GM12873 (cell line): ENCODE data around the gene FRMD1.

Source experiments
- TF ChIP-seq, protein P1 (sequence below): IDR thresholded peaks from 2 replicates; pipeline ENCODE4 v1.5.1; 2012; ENCODE audit warnings: low read depth, mild to moderate bottlenecking, moderate library complexity, low read length, control low read depth; ENCODE audit not compliant: insufficient read depth; ENCODE audit errors: missing control alignments

FRMD1 gene

DNA sequence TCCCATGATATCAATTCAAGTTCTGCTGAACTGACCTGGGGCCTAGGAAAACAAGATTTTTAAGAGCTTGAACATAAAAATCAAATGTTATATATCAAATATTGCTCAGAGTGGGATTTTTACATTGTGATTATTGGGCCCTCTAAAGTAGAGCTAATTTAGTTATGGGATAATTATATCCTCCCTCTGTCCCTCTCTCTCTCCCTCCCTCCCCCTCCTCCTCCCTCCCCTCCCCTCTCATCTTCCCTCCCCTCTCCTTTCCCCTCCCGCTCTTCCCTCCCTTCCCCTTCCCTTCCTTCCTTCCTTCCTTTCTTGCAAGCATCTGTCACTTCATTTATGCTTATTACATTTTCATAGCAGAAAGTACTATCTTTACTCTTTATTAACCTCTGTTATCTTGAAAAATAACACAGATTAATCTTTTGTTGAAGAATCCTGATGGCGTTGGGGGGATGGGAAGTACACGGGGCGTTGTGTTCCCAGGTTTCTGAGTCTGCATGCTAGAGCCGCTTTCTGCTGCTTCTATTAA lies 48.7 kb downstream of the FRMD1 start:
- TF ChIP-seq, protein P1, sequence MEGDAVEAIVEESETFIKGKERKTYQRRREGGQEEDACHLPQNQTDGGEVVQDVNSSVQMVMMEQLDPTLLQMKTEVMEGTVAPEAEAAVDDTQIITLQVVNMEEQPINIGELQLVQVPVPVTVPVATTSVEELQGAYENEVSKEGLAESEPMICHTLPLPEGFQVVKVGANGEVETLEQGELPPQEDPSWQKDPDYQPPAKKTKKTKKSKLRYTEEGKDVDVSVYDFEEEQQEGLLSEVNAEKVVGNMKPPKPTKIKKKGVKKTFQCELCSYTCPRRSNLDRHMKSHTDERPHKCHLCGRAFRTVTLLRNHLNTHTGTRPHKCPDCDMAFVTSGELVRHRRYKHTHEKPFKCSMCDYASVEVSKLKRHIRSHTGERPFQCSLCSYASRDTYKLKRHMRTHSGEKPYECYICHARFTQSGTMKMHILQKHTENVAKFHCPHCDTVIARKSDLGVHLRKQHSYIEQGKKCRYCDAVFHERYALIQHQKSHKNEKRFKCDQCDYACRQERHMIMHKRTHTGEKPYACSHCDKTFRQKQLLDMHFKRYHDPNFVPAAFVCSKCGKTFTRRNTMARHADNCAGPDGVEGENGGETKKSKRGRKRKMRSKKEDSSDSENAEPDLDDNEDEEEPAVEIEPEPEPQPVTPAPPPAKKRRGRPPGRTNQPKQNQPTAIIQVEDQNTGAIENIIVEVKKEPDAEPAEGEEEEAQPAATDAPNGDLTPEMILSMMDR, result no peak

DNA sequence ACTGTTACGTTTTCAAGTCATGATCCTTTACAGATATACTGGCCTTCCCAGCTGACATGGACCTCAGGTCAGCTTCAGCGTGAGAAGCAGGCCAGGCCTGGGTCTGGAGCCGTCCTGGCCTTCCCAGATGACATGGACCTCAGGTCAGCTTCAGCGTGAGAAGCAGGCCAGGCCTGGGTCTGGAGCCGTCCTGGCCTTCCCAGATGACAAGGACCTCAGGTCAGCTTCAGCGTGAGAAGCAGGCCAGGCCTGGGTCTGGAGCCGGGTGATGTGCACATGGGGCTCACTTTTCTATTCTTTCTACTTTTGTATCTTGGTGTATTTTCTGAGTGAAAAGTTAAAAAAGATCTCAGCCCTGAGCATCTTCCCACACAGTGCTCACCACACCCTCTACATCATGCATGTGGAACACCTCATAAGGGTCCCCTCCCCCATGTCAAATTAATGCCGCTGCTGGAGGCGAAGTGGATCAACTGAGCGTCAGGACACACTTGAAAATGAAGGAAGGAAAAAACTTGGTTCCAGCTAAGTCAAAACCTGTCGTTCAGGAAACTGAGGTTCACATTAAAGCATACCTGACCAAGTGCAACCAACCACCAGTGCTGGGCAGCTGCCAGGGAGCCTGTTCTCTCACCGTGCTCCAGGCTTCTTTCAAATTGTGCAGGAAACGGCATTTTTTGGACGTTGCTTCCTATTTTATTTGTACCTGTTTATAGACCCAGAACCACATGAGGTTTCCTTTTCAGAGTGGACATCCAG lies 49.4 kb downstream of the FRMD1 start:
- TF ChIP-seq, protein P1, result no peak

DNA sequence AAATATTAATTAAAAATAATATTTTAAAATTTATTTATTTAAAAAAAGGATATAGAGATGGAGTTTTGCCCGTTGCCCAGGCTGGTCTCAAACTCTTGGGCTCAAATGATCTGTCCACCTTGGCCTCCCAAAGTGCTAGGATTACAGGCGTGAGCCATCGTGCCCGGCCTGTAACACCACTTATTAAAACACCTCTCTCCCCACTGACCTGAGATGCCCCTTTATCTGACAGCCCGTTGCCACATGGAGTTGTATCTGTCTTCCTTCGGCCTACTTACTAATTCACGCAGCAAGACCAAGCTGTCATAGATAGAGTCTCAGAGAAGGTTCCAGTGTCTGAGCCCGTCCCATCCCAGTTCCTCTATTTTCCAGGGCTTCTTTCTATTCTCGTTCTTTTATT lies 50.8 kb downstream of the FRMD1 start:
- TF ChIP-seq, protein P1, result no peak

DNA sequence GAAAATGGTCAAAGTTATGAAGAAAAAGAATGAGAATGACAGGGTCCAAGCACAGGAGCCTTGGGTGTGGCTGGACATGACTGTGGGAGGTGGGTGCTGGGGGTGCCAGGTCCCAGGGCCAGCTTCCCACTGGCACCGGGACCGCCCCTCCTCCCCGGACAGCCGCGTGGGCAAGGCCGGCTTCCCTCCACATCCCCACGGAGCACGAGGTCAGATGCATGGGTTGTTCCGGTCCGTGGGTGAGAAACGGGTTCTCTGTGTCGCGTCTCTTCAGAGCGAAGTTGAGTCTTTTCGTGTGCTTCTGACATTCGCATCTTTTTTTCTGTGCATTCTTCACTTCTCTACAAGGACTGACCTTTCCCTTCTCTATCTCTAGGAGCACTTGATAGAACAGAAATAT lies 51.5 kb downstream of the FRMD1 start:
- TF ChIP-seq, protein P1, result no peak

DNA sequence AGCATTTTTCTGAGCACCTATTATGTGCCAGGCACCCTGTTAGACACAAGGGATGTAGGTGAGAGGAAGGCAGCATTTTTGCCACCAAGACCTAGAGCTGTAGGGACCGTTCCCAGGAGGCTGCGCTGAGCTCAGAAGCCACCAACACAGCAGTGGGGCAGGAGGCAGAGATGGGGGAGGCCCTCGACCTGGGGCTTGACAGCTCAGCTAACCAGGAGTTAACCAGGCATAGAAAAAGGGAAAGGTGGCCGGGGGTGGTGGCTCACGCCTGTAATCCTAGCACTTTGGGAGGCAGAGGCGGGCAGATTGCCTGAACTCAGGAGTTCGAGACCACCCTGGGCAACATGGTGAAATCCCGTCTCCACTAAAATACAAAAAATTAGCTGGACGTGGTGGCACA lies 52.1 kb downstream of the FRMD1 start:
- TF ChIP-seq, protein P1, result no peak

DNA sequence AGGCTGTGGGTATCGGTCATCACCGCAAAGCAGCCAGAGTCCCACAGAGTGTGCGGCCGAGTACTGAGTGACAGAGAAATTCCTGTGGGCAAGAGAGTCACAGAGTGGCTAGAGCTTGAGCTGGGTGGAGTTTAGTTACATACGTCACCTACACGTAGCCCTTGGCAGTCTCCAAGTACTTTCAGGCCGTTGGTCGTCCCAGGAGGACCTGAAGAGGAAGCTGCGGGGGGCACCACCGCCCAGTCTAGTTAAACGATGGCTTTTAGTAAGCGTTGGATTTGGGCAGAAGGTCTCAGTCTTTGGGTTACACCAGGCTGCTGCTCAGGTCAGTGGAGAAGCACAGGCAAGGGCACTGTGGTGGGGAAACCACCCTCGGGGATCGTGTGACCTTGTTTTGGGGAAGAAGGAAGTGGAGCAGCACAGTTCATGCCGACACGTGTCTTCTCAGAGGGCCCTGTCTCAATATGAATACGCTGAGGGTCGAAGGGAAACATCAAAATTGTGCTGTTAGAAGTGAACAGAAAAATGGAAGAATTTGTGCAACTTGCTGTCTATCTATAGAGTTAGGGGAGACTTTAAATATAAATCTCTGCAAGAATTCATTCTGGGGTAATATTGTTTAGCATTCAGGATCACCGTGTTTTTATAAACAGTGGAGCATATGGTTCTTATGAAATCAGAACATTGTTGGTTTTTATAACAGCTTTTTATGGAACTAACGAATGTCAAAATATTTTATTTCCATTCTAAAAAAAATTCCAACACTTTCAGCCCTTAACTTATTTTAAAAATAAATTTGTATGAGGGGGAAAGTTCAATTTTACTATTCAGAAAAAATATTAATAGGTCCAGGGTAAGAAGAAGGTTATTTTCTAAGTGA lies 52.9 kb downstream of the FRMD1 start:
- TF ChIP-seq, protein P1, result no peak

DNA sequence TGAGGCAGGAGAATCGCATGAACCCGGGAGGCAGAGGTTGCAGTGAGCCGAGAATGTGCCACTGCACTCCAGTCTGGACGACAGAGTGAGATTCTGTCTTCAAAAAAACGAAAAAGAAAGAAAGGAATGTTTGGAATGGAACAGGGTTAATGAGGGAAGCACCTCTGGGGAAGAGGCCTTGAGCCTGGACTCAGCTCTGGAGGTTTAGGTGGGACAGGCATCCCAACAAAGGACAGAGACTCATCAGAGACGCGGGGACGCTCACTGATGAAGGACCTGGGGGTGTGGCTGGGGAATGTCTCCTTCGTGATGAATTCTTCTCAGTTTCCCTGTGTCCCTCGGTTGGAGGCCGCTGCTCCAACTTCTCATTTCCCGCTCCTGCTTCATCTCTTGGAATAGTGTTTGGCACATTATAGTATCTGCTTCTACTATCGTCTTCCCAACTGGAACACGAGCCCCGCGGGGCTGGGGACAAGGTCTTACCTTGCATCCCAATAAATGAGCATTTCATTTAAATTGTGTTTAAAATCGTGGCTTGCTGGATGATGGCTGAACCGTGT lies 54.0 kb downstream of the FRMD1 start:
- TF ChIP-seq, protein P1, result no peak
